HCT116 (cell line): ENCODE data around the gene PREP. TPM values are rescaled to one million over a fixed set of nuclear protein-coding genes. Genes with fewer than 3 reads are reported as not detected.

Source experiments
- ATAC-seq: fragments of 200-7000 bp; cut with Tn5 transposase; 2 replicates; pipeline ENCODE4 v1.9.1; 2020; ENCODE audit warnings: mild to moderate bottlenecking, moderate library complexity
- BruUV-seq: library from RNA; stranded (reverse); fragments of 400-500 nt; replicated peaks from 2 replicates; lab custom pipeline; 2021; lab: Mats Ljungman, UMichigan
- CTCF ChIA-PET: fragments of 300-600 bp; sonication (Branson Sonifier 250); formaldehyde crosslinking; loops from one replicate; lab custom pipeline; 2021; ENCODE audit warnings: antibody characterized with exemption; lab: Charles Lee
- POLR2A ChIA-PET: fragments of 300-600, 350-600 bp; sonication (Branson Sonifier 250); formaldehyde crosslinking; loops from one replicate; lab custom pipeline; 2021; ENCODE audit warnings: antibody characterized with exemption; lab: Charles Lee
- RAD21 ChIA-PET, 2 experiments: fragments of 300-600 bp; sonication (Branson Sonifier 250); formaldehyde crosslinking; loops; one replicate each; lab custom pipeline; 2023; ENCODE audit warnings: low total read pairs in 2 of 2; ENCODE audit not compliant: uncharacterized antibody in 2 of 2, unreplicated experiment in 2 of 2, low non-redundant PET in 1 of 2; lab: Charles Lee
- DNase-seq: peaks from one replicate; pipeline ENCODE4 v3.0.0-alpha.2; 2010; ENCODE audit warnings: low read depth, low spot score
- H2AFZ ChIP-seq: fragments of 200-600 bp; shearing (Covaris generic), sonication (generic); 2 replicates; pipeline ENCODE4 v1.6.1; 2017; ENCODE audit warnings: low read depth, mixed run types, mixed read lengths, antibody characterized with exemption, low read length; ENCODE audit not compliant: poor library complexity, severe bottlenecking
- H3K27ac ChIP-seq: 2 replicates; pipeline ENCODE4 v1.5.1; 2012; ENCODE audit warnings: low read depth, low read length
- H3K27me3 ChIP-seq: fragments of 200-600 bp; sonication (generic); 2 replicates; pipeline ENCODE4 v1.6.1; 2016; ENCODE audit warnings: mixed run types, low read length, mixed read lengths; ENCODE audit not compliant: insufficient read depth
- H3K36me3 ChIP-seq, 2 experiments: fragments of 200-500 bp in 1 of 2; fragments of 200-600 bp in 1 of 2; sonication (Bioruptor generic) in 1 of 2; sonication (generic) in 1 of 2; 2 replicates each; pipeline versions ENCODE4 v1.5.1 to v1.6.1; 2014 to 2016; ENCODE audit warnings: low read length in 2 of 2, inconsistent platforms in 1 of 2, mixed read lengths in 1 of 2, mixed run types in 1 of 2; ENCODE audit not compliant: insufficient read depth in 2 of 2, control insufficient read depth in 1 of 2
- H3K4me1 ChIP-seq, 2 experiments: fragments of 200-600 bp in 1 of 2; sonication (generic) in 1 of 2; 2 replicates each; pipeline versions ENCODE4 v1.5.1 to v1.6.1; 2012 to 2017; ENCODE audit warnings: low read length in 2 of 2, inconsistent platforms in 1 of 2, mild to moderate bottlenecking in 1 of 2, mixed read lengths in 1 of 2, mixed run types in 1 of 2, moderate library complexity in 1 of 2; ENCODE audit not compliant: insufficient read depth in 2 of 2, control insufficient read depth in 1 of 2
- H3K4me2 ChIP-seq: fragments of 200-600 bp; sonication (generic); 2 replicates; pipeline ENCODE4 v1.6.1; 2017; ENCODE audit warnings: mixed run types, low read length, mixed read lengths
- H3K4me3 ChIP-seq, 2 experiments: fragments of 200-600 bp in 1 of 2; sonication (generic) in 1 of 2; replicated peaks in 1 of 2; 2 replicates each; pipeline ENCODE4 v1.5.1; 2011 to 2016; ENCODE audit warnings: low read length in 2 of 2, control low read depth in 1 of 2, low read depth in 1 of 2, mild to moderate bottlenecking in 1 of 2, mixed read lengths in 1 of 2, mixed run types in 1 of 2
- H3K79me2 ChIP-seq: fragments of 200-600 bp; sonication (generic); 2 replicates; pipeline ENCODE4 v1.6.1; 2017; ENCODE audit warnings: mild to moderate bottlenecking, mixed run types, low read length, moderate library complexity, mixed read lengths; ENCODE audit not compliant: insufficient read depth
- H3K9ac ChIP-seq: fragments of 200-600 bp; sonication (generic); 2 replicates; pipeline ENCODE4 v1.6.1; 2016; ENCODE audit warnings: low read length, mixed read lengths
- H3K9me2 ChIP-seq: fragments of 200-600 bp; sonication (generic), shearing (Covaris generic); 2 replicates; pipeline ENCODE4 v1.6.1; 2017; ENCODE audit warnings: mixed run types, mild to moderate bottlenecking, moderate library complexity; ENCODE audit not compliant: insufficient read depth
- H3K9me3 ChIP-seq, 2 experiments: fragments of 200-500 bp in 1 of 2; fragments of 200-600 bp in 1 of 2; sonication (Bioruptor generic) in 1 of 2; sonication (generic) in 1 of 2; 2 replicates each; pipeline ENCODE4 v1.6.1; 2014 to 2017; ENCODE audit warnings: low read length in 2 of 2, mixed read lengths in 2 of 2, inconsistent platforms in 1 of 2, low read depth in 1 of 2, mild to moderate bottlenecking in 1 of 2, mixed run types in 1 of 2, moderate library complexity in 1 of 2; ENCODE audit not compliant: control insufficient read depth in 1 of 2, insufficient read depth in 1 of 2
- H4K20me1 ChIP-seq: fragments of 200-600 bp; sonication (generic), shearing (Covaris generic); 2 replicates; pipeline ENCODE4 v1.6.1; 2017; ENCODE audit warnings: mixed run types, mild to moderate bottlenecking, moderate library complexity; ENCODE audit not compliant: insufficient read depth
- FOSL1 ChIP-seq: IDR thresholded peaks from 2 replicates; pipeline ENCODE4 v1.6.1; 2012; ENCODE audit warnings: low read depth
- RAD21 ChIP-seq: IDR thresholded peaks from 2 replicates; pipeline ENCODE4 v1.6.1; 2012; ENCODE audit warnings: low read depth, mild to moderate bottlenecking
- intact Hi-C: fragments of 100-400 bp; cut with micrococcal nuclease; formaldehyde crosslinking; loops from 2 replicates; pipeline ENCODE4 v1.10.0; 2022
- total RNA-seq: library from RNA; stranded (reverse); gene quantifications from one replicate; pipeline ENCODE4 v1.2.1, GENCODE V29; 2021; ENCODE audit not compliant: unreplicated experiment
- TF ChIP-seq, protein P1 (sequence below), 3 experiments: fragments of 200-600 bp in 1 of 3; sonication (generic) in 1 of 3; IDR thresholded peaks in 2 of 3; conservative IDR thresholded peaks in 1 of 3; 2 replicates each; pipeline ENCODE4 v1.5.1; 2012 to 2017; ENCODE audit warnings: low read depth in 2 of 3, low read length in 2 of 3, antibody characterized with exemption in 1 of 3, borderline replicate concordance in 1 of 3, control low read depth in 1 of 3, mild to moderate bottlenecking in 1 of 3, mixed read lengths in 1 of 3, mixed run types in 1 of 3, moderate library complexity in 1 of 3; ENCODE audit not compliant: insufficient read depth in 1 of 3

The PREP gene
- total RNA-seq, 1 experiment from 2014 or later, result 53.5 TPM

- ChIA-PET CTCF (interaction anchor here (0.8 to 1.9 kb wide), 11 partner anchors 9 to 277 kb away, joined by 3 to 39 read pairs (median 4); no protein-coding TSS in a partner anchor), RAD21 (interaction anchor here (0.8 to 2.6 kb wide), 6 partner anchors 36 to 276 kb away, joined by 3 to 9 read pairs (median 6); no protein-coding TSS in a partner anchor), POLR2A (interaction anchor here (1.3 kb wide), 1 partner anchor 46 kb away, joined by 5 read pairs; no protein-coding TSS in a partner anchor)
- intact Hi-C loops, result loop anchor here (1.0 to 2.0 kb wide), 2 partner anchors 44 to 276 kb away; no protein-coding TSS in a partner anchor
- ATAC-seq, result no peak
- H3K4me3 ChIP-seq, result no peak overlapping the region
- no peaks in the 10 kb centered on the region for H3K9me2 ChIP-seq
- H3K4me2 ChIP-seq, result no peak overlapping the region
- peaks cover 6% of the 10 kb centered on the region; the same call in 1 of the 2 replicates for H4K20me1 ChIP-seq
- no peak for TF ChIP-seq FOSL1
- TF ChIP-seq, protein P1, sequence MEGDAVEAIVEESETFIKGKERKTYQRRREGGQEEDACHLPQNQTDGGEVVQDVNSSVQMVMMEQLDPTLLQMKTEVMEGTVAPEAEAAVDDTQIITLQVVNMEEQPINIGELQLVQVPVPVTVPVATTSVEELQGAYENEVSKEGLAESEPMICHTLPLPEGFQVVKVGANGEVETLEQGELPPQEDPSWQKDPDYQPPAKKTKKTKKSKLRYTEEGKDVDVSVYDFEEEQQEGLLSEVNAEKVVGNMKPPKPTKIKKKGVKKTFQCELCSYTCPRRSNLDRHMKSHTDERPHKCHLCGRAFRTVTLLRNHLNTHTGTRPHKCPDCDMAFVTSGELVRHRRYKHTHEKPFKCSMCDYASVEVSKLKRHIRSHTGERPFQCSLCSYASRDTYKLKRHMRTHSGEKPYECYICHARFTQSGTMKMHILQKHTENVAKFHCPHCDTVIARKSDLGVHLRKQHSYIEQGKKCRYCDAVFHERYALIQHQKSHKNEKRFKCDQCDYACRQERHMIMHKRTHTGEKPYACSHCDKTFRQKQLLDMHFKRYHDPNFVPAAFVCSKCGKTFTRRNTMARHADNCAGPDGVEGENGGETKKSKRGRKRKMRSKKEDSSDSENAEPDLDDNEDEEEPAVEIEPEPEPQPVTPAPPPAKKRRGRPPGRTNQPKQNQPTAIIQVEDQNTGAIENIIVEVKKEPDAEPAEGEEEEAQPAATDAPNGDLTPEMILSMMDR (IDR thresholded peaks at IDR 0.05 in 2 of 3, conservative IDR thresholded peaks at IDR 0.05 in 1 of 3; ENCODE audit: borderline replicate concordance in 1 of 3, insufficient read depth in 1 of 3, low read depth in 2 of 3, low read length in 2 of 3), result peak; percentile 36 to 69 (median 53); a peak in 4 of 6 replicates
- TF ChIP-seq RAD21, result peak; percentile 76
- H3K4me1 ChIP-seq, result peaks cover 0 to 12% of the 10 kb centered on the region in 2 experiments; a peak in 2 of 4 replicates
- no peaks in the 10 kb centered on the region; the same call in 1 of the 2 replicates for H3K79me2 ChIP-seq
- no peak overlapping the region for H3K27ac ChIP-seq
- H3K27me3 ChIP-seq, result no peaks in the 10 kb centered on the region
- H2AFZ ChIP-seq, result no peak overlapping the region
- no peaks in the 10 kb centered on the region for H3K9me3 ChIP-seq
- H3K9ac ChIP-seq, result no peak overlapping the region
- BruUV-seq, result no TSS peak
- no peak for DNase-seq
- peaks cover 0 to 4% of the 10 kb centered on the region in 2 experiments; a peak in 1 of 4 replicates for H3K36me3 ChIP-seq
Measured at GRCh38 chr6:105363100-105363754, 39.7 kb downstream of the PREP start.
